Measurements from ENCODE around the gene ARHGAP36. TPM values are rescaled to one million over a fixed set of nuclear protein-coding genes. Genes with fewer than 3 reads are reported as not detected.

ARHGAP36 gene
- total RNA-seq, 1 donor: not detected

GRCh38 chrX:131136776-131137175 is 78.6 kb downstream of the ARHGAP36 start:
- H2AFZ ChIP-seq (ENCODE audit: low read length): no peak overlapping the region
- no peak overlapping the region for H3K4me2 ChIP-seq (ENCODE audit: insufficient read depth, low read length)
- no peaks in the 10 kb centered on the region for H3K9me3 ChIP-seq (ENCODE audit: low read depth, low read length)
- H3K27ac ChIP-seq (ENCODE audit: low read depth, low read length): no peak overlapping the region
- H3K4me3 ChIP-seq (ENCODE audit: insufficient read depth, low read length): no peak overlapping the region
- no peaks in the 10 kb centered on the region for H3K4me1 ChIP-seq (ENCODE audit: insufficient read depth, low read length)
- no peaks in the 10 kb centered on the region for H3K27me3 ChIP-seq (ENCODE audit: insufficient read depth, low read length)
- H3K79me2 ChIP-seq (ENCODE audit: insufficient read depth, low read length): no peaks in the 10 kb centered on the region
- H3K36me3 ChIP-seq (ENCODE audit: insufficient read depth, low read length): no peaks in the 10 kb centered on the region
- no peaks in the 10 kb centered on the region for H4K20me1 ChIP-seq (ENCODE audit: insufficient read depth, low read length)
- no peak for TF ChIP-seq CTCF (IDR thresholded peaks at IDR 0.05; ENCODE audit: extremely low read depth, low read depth, low read length)
- no peak for DNase-seq (ENCODE audit: insufficient read length, low spot score, missing footprints)

GRCh38 chrX:131139072-131139471 is 80.9 kb downstream of the ARHGAP36 start:
- DNase-seq (ENCODE audit: insufficient read length, low spot score, missing footprints): no peak
- no peak overlapping the region for H3K4me3 ChIP-seq (ENCODE audit: insufficient read depth, low read length)

More at GRCh38 chrX:131139072-131139471, 80.9 kb downstream of the ARHGAP36 start:
- H4K20me1 ChIP-seq (ENCODE audit: insufficient read depth, low read length): no peaks in the 10 kb centered on the region
- no peaks in the 10 kb centered on the region for H3K9me3 ChIP-seq (ENCODE audit: low read depth, low read length)
- TF ChIP-seq CTCF (IDR thresholded peaks at IDR 0.05; ENCODE audit: extremely low read depth, low read depth, low read length): no peak
- no peaks in the 10 kb centered on the region for H3K79me2 ChIP-seq (ENCODE audit: insufficient read depth, low read length)
- H3K27me3 ChIP-seq (ENCODE audit: insufficient read depth, low read length): no peaks in the 10 kb centered on the region
- H3K4me2 ChIP-seq (ENCODE audit: insufficient read depth, low read length): no peak overlapping the region
- H3K36me3 ChIP-seq (ENCODE audit: insufficient read depth, low read length): no peaks in the 10 kb centered on the region
- no peaks in the 10 kb centered on the region for H3K4me1 ChIP-seq (ENCODE audit: insufficient read depth, low read length)
- H3K27ac ChIP-seq (ENCODE audit: low read depth, low read length): no peak overlapping the region
- H2AFZ ChIP-seq (ENCODE audit: low read length): no peak overlapping the region

Other genes starting within 250 kb of the ARHGAP36 start
- gene ENOX2, start 155.1 kb upstream of the ARHGAP36 start, total RNA-seq: 8.0 and 13.3 TPM in 2 replicates
- gene IGSF1, start 231.0 kb downstream of the ARHGAP36 start, total RNA-seq: 0.29 and 1.1 TPM in 2 replicates

Measured in osteoblast (primary cell).